AML-193 (cell line): ENCODE data around the gene LRRFIP1.
A peak's percentile ranks its signal among the peaks of the same experiment; 100 is the strongest.

ENCODE experiments used
- DNase-seq, 2 experiments: peaks; one replicate each; lab custom pipeline; 2025; lab: John Stamatoyannopoulos, UW

LRRFIP1 gene

GRCh38 chr2:237726401-237726830 lies 99.0 kb downstream of the LRRFIP1 start:
- DNase-seq = no peak

- DNase-seq = no peak
These were observed 100.0 kb downstream of the LRRFIP1 start for GRCh38 chr2:237727363-237727762.

DNA sequence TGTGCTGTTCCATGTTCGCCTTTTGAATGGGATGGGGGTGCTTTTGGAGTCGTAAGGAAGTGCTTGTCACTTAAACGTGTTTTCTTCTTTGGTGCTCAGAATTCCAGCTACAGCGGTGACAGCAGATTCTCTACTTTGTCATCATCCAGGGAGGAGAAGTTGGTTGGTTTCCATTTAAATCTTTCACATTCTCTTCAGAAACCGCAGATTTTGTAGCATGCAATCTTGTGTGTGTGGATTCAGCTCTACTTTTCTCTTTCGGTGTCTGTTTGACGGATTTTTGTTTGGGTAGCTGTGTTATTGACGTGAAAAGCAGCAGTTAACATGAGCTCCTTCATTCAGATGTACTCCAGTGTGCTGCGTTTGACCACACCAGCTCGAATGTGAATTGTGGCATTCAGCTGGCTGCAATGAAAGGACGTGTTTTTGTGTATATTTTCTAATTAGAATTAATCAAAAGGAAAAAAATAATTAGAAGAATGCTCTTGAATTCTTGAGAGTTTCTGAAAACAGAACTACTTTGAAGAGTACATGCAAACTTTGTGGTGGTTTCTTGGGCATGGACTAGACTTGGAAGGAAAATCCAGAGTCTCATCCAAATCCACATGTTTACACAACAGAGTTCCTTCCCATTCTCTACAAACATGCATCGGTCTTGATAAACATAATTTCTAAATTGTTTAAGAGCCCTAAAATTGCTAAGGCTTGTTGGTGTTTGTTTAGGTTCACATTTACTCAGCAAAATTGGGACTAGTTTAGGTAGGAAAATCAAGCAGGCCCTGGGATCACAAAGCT lies 102.5 kb downstream of the LRRFIP1 start:
- DNase-seq = no peak

GRCh38 chr2:237731663-237732062 lies 104.3 kb downstream of the LRRFIP1 start:
- DNase-seq = no peak

GRCh38 chr2:237732070-237732469 lies 104.7 kb downstream of the LRRFIP1 start:
- no peak for DNase-seq

DNA sequence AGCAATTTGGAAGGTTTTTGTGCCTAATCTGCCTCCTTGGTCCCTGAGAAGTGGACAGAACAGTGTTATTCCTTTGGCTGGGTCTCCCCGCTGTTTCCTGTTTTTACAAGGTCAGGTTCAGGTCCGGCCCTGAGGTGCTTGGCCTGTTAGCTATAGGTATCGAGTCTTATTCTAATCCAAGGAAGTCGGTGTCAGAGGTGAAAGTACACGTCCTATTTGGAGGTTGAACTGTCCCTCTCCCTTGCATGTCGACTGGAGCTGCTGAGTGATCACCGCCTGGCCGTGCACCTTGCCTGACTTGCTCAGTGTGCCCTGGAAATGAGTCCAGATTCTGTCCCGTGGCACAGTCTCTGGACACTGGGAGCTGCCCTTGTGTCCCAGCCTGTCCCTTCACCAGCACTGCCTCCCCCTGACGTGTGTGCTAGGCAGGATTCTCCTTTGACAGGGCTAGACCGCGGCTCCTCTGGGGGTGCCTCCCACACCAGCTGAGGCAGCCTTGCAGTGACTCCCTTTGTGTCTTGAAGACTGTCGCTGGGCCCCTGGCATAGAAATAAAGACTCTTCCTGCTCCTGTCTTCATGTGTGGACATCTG lies 105.5 kb downstream of the LRRFIP1 start:
- no peak for DNase-seq

- DNase-seq = no peak
These were observed 106.4 kb downstream of the LRRFIP1 start for GRCh38 chr2:237733677-237734300.

- DNase-seq = no peak
These were observed 107.7 kb downstream of the LRRFIP1 start for GRCh38 chr2:237734905-237735623.

GRCh38 chr2:237735798-237736197 lies 108.4 kb downstream of the LRRFIP1 start:
- no peak for DNase-seq

DNA sequence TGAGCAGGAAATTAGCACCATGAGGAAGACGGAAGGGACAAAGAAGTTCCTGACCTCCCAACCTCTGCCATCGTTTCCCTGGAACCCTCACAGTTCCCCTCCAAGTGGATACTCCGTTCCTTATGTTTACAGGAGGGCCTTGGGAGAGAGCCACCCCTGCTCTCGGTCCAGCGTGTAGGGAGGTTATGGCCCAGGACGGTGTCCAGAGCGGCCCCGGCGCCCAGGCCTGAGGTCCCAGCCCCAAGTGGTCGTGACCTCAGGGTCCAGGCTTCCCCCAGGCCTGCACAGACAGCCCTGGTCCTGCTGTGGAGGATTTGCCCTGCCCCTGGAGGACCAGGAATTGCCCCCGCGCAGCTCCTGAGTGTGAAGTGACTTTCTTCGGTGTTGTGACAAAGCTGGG lies 109.4 kb downstream of the LRRFIP1 start:
- no peak for DNase-seq

GRCh38 chr2:237737196-237737865 lies 109.9 kb downstream of the LRRFIP1 start:
- DNase-seq = no peak

DNA sequence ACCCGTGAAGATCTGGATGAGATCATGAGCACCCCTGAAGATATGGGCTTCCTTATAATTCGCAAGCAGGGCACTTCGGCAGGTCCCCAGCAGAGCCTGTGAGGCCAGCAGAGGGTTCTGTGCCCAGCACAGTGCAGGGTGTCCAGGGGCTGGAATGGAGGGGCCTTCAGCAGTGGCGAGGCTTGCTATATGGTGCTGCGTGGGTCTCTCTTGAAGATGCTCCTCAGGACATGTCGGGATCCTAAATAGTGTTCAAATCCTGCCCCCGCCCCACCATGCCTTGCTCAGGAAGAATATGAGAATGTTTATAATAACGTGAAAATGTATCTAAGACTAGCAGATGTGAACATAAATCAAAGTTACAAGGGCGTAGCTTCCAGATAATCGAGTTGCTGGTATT lies 110.9 kb downstream of the LRRFIP1 start:
- DNase-seq = no peak

DNA sequence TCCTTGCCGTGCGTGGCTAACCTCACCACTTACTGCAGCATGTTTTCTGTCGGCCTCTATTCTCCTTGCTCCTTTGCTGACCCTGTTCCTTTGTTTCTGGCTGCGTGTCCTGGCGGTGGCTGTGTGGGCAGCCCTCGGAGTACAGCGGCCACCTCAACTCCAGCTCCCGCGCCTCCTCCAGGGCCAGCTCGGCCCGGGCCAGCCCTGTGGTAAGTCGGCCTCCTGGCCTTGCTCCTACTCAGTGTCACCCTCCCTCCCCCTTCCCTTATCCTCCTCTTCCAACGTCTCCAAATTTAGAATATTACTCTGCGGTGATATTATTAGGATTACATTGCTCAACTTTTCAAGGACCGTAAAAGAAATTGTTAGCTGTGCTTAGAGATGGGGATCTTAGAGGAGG lies 111.7 kb downstream of the LRRFIP1 start:
- no peak for DNase-seq

GRCh38 chr2:237742191-237742590 lies 114.8 kb downstream of the LRRFIP1 start:
- DNase-seq = no peak

- no peak for DNase-seq
These were observed 115.2 kb downstream of the LRRFIP1 start for GRCh38 chr2:237742614-237743013.

GRCh38 chr2:237743024-237743423 lies 115.6 kb downstream of the LRRFIP1 start:
- no peak for DNase-seq

DNA sequence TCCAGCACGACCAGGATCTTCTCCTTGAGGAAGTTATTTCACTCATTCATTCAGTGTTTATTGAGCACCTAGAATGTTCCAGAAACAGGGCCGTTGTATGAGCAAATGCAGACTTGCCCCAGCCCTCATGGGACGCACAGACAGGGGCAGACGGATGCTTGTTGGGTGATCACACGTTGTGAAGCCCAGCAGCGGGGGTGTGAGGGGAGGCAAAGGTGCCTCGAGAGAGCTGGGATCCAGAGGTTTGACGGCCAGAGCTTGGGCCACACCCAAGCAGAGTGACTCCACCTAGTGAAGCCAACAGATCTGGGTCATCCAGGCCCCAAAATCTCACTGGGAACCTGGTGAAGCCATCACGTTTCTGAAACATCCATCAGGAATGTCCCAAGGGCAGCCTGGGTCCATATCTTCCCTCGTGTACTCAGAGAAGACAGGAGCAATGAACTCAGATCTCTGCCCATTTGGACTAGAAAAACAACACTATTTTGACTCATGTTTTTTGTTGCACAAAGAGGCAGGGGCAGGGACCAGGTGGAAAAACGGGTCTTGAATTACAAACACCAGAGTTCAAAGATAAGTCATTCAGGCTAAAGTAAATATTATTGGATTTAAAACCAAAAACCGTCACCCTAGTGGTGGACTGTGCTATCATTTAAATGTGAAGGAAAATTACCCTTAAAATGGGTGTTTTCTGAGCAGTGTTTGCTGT lies 116.3 kb downstream of the LRRFIP1 start:
- DNase-seq = no peak

- DNase-seq = no peak
These were observed 116.9 kb downstream of the LRRFIP1 start for GRCh38 chr2:237744270-237744612.

DNA sequence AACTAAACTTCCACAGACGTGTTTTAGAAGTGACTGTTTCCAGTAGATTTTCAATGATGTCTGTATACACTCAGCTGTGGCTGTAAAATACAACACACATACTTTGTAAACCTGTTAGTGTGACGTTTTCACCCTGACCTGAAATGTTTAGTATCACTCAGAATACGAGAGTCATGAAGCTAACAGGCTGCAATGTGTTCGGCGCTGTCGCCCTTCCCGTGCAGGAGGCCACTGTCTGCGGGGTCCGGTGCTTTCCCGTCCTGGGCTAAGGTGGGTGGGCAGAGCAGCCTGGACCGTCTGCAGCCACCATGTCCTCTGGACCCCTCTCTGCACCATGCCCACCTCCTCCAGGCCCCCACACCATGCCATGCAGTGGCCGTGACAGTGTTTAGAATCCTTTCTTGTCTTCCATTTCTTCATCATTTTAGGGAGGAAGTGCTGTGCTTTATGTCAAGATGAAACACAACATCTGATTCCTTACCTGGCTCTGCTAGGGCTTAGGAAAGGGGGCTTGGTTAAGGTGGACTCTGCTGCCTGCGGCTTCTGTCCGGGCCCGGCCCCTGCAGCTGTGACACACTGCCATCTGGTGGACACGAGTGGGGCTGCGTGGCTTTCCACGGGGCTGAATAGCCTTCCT lies 117.3 kb downstream of the LRRFIP1 start:
- peak in 1 of 2 experiments; percentile 28 for DNase-seq

DNA sequence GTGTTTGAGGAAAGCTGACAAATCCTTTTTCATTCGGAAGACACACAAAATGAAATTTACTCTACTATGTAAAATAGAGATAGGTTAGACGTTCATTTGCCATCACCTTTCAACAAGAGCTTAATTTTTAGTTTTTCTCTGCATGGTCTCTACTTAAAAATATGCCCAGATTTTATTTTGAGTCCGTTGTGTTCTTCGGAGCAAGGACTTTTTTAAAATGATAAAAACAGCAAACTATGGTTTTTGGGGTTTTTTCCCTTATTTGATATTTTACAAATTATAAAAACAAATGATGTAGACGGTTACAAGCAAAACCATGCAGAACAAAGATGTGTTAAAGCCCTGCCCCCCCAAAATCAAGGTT lies 117.8 kb downstream of the LRRFIP1 start:
- DNase-seq = no peak
